G401 (cell line): Measurements from ENCODE around the gene CLCN5. TPM values are rescaled to one million over a fixed set of nuclear protein-coding genes. Genes with fewer than 3 reads are reported as not detected.

Experiments used
- DNase-seq: peaks from one replicate; pipeline ENCODE4 v3.0.0-alpha.2; 2015; ENCODE audit warnings: low spot score
- in situ Hi-C: cut with HindIII; loops from 2 replicates; pipeline ENCODE4 v1.10.0; 2016; ENCODE audit warnings: low sequenced_read_pairs, mixed read lengths
- total RNA-seq: library from RNA; depleted of rRNA; stranded (reverse); fragments of >200 nt; shearing (Covaris generic); gene quantifications from 2 replicates; pipeline ENCODE4 v1.2.3, GENCODE V29; 2014

CLCN5 gene
- total RNA-seq, 1 experiment from 2014 or later = 7.1 TPM

- DNase-seq = peak; percentile 34
- in situ Hi-C loops = no loop called here
These were observed 145.8 kb downstream of the CLCN5 start for GRCh38 chrX:50068285-50068563.

DNA sequence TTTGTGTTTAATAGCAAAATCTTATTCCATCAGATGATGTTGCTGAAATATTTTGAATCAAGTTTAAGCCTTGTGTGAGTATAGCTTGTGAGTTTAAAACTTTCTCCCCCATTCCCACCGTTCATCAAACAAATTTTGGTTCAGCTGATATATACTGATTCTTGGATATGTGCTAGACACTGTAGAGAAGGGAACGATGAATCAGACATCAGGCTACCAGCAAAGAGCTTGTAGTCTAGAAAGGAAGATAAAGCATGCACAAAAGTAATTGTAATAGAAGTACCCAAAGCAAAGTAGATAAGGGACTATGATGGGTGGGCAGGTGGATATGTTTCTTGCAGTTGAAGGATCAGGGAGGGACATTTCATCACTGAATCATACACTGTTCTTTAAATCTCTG lies 146.5 kb downstream of the CLCN5 start:
- no peak for DNase-seq
- in situ Hi-C loops = no loop called here

DNA sequence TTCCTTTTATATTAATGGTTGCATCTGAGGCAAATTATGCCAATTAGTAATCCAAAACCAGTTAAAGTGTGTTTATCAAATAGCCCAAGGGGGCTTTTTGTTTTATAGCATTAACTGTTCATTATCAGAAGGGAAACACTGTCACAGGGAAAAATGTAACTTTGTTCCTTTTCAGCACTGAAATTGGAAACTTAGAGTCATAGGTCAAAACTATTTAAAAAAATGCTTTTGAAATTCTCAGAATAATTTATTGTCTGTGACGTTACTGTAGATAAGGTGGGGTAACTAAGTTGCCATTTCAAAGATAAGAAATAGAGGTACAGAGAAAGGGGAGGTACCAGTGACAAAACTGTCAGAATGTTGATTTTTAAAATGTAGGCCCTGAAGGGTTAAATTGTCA lies 149.1 kb downstream of the CLCN5 start:
- DNase-seq = no peak
- in situ Hi-C loops = no loop called here

- in situ Hi-C loops = no loop called here
- DNase-seq = no peak
These were observed 149.7 kb downstream of the CLCN5 start for GRCh38 chrX:50072110-50072509.

GRCh38 chrX:50073601-50074000 lies 151.2 kb downstream of the CLCN5 start:
- in situ Hi-C loops = no loop called here
- no peak for DNase-seq

GRCh38 chrX:50075630-50076339 lies 153.4 kb downstream of the CLCN5 start:
- in situ Hi-C loops = no loop called here
- DNase-seq = no peak

GRCh38 chrX:50081282-50081889 lies 159.0 kb downstream of the CLCN5 start:
- in situ Hi-C loops = no loop called here

DNA sequence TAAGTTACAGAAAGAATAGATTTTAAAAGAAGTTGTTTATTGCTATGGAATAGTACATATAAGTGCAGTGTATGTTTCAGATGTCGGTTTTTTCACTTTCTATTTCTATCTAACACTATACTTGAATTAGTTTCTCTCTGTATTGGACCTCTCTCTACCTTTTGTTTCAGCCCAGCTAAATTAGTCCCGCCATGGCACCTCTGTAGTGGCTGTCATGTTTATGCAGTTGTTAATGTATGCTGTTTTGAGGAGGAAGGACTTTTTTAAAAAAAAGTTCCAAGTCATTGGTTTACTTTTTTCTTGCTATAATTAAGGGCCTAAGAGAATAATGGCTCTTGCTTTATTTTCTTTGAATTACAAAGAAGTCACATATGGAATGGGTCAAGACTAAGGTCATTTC lies 160.3 kb downstream of the CLCN5 start:
- in situ Hi-C loops = no loop called here

More at GRCh38 chrX:50081282-50081889, 159.0 kb downstream of the CLCN5 start:
- DNase-seq = peak; percentile 64

GRCh38 chrX:50088645-50089044 lies 166.2 kb downstream of the CLCN5 start:
- in situ Hi-C loops = no loop called here
- DNase-seq = no peak

More for the DNA sequence above, 160.3 kb downstream of the CLCN5 start:
- DNase-seq = no peak

GRCh38 chrX:50093625-50094024 lies 171.2 kb downstream of the CLCN5 start:
- in situ Hi-C loops = no loop called here
- DNase-seq = no peak

- in situ Hi-C loops = no loop called here
- no peak for DNase-seq
These were observed 174.7 kb downstream of the CLCN5 start for GRCh38 chrX:50097071-50097470.

DNA sequence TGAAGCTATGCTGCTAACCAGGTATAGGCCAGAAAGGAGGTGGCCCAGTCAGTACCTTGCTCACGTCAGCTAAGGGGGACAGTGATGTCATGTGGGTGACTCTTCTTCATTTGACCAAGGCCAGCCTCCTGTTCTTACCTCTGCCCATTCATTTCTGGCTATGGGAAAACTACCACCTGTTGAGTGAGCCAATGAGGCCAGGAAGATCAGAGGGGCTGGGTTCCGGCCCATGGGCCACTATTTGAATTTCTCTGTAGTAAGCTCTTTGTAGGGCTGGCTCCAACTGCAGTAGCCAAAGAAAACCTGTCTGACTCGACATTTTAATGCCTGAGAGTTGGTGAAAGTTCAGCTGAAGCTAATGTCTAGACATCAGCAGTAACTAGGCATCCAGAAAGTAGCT lies 175.8 kb downstream of the CLCN5 start:
- DNase-seq = no peak
- in situ Hi-C loops = no loop called here

GRCh38 chrX:50098749-50099148 lies 176.4 kb downstream of the CLCN5 start:
- in situ Hi-C loops = no loop called here
- no peak for DNase-seq

DNA sequence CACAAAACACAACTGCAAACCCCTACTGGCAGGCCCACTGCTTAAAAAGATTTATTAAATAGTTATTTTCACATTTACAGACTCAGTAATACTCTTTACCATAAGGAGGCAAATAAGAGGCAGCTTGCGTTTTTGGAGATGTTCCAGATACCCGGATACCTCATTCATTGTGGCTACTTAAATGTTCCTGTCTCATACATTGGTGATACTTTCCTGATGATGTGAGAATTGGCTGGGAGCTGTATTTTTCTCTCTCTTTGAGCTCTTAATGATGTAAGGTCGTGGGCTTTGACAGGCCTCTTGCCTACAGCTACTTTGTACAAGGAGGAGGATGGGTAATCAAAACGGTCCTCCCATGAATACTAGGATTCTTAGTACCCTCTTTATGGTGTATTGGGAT lies 176.9 kb downstream of the CLCN5 start:
- peak; percentile 1 for DNase-seq
- in situ Hi-C loops = no loop called here

- DNase-seq = peak; percentile 0
- in situ Hi-C loops = no loop called here
These were observed 177.8 kb downstream of the CLCN5 start for GRCh38 chrX:50100188-50100587.

GRCh38 chrX:50103176-50103575 lies 180.8 kb downstream of the CLCN5 start:
- in situ Hi-C loops = no loop called here
- no peak for DNase-seq

GRCh38 chrX:50103866-50104566 lies 181.6 kb downstream of the CLCN5 start:
- no peak for DNase-seq
- in situ Hi-C loops = no loop called here

DNA sequence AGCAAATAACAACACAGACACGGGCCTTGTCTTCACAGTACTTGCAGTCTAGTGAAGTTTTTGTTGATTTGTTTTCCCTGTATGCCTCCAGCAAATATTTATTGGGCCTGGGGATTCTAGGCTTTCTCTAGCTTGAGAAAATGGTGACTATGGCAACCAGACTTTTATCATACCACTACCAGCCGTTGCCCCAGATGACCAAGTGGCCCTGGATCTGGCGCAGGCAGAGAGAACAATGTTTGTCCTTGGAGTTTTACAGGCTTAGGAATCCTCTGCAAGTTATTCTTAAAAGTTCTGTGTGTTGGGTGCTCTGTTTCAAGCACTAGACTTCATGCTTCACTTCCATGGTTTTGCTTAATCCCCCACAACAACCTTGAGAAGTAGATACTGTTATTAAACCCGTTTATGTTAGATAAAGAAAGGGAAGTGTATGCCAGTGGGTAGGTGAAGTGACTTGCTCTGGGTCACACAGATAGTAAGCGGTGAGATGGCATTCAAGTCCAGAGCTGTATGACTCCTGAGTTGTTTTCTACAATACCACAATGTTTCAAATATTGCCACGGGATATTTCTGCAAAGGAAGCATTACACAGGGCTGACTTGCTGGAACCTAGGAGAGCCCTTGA lies 183.8 kb downstream of the CLCN5 start:
- DNase-seq = no peak
- in situ Hi-C loops = no loop called here

- no peak for DNase-seq
These were observed 185.1 kb downstream of the CLCN5 start for GRCh38 chrX:50107470-50107869.

DNA sequence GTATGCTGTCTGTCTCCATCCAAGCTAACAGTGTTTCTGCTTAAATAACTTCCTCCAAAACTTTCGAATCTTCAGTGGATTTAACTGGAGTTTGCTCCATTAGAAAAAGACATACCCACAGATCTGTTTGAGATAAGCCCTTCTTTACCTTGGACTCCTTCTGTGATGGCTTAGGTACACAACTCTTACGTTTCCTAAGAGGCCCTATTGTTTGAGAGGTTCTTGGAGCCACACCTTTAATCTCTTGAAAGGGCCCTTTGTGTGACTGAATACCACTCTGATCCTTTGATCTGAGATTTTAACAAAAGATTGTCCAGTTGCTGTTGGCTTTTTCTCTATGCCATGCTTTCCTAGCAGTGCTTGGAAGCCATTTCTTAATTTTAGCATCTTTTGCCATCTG lies 185.9 kb downstream of the CLCN5 start:
- in situ Hi-C loops = no loop called here
- no peak for DNase-seq

More at GRCh38 chrX:50107470-50107869, 185.1 kb downstream of the CLCN5 start:
- in situ Hi-C loops = no loop called here
